Lung (tissue), 12 donors: Measurements from ENCODE around the gene PAPSS1. TPM values are rescaled to one million over a fixed set of nuclear protein-coding genes. Genes with fewer than 3 reads are reported as not detected.

Experiments
- ATAC-seq: fragments of 200-7000 bp; cut with Tn5 transposase; one replicate; pipeline ENCODE4 v1.9.1; 2020; ENCODE audit warnings: moderate number of reproducible peaks; ENCODE audit not compliant: insufficient read depth, low FRiP score
- DNase-seq, 3 donors: peaks; one replicate each; pipeline ENCODE4 v3.0.0-alpha.2; 2013 to 2017
- H3K27ac ChIP-seq, 2 donors: one replicate each; pipeline ENCODE4 v1.5.1; 2013; ENCODE audit warnings: mild to moderate bottlenecking in 2 of 2, moderate library complexity in 2 of 2, control low read depth in 1 of 2, inconsistent platforms in 1 of 2, low read depth in 1 of 2, low read length in 1 of 2
- H3K27me3 ChIP-seq, 3 donors: one replicate each; pipeline ENCODE4 v1.5.1; 2013; ENCODE audit warnings: low read length in 2 of 3; ENCODE audit not compliant: control insufficient read depth in 3 of 3, insufficient read depth in 3 of 3
- H3K36me3 ChIP-seq, 4 donors: one replicate each; pipeline ENCODE4 v1.5.1; 2013; ENCODE audit warnings: low read length in 4 of 4, mild to moderate bottlenecking in 1 of 4, moderate library complexity in 1 of 4; ENCODE audit not compliant: control insufficient read depth in 4 of 4, insufficient read depth in 4 of 4
- H3K4me1 ChIP-seq, 5 donors: one replicate each; pipeline ENCODE4 v1.5.1; 2013; ENCODE audit warnings: low read length in 5 of 5, mild to moderate bottlenecking in 2 of 5, moderate library complexity in 1 of 5; ENCODE audit not compliant: control insufficient read depth in 5 of 5, insufficient read depth in 5 of 5
- H3K4me3 ChIP-seq: one replicate; pipeline ENCODE4 v1.5.1; 2013; ENCODE audit warnings: mild to moderate bottlenecking, control low read depth, moderate library complexity
- H3K9ac ChIP-seq, 2 donors: one replicate each; pipeline ENCODE4 v1.5.1; 2013; ENCODE audit warnings: low read length in 2 of 2, control low read depth in 1 of 2; ENCODE audit not compliant: insufficient read depth in 1 of 2
- H3K9me3 ChIP-seq, 4 donors: one replicate each; pipeline ENCODE4 v1.5.1; 2013; ENCODE audit warnings: low read length in 3 of 4, mild to moderate bottlenecking in 1 of 4, moderate library complexity in 1 of 4; ENCODE audit not compliant: control insufficient read depth in 4 of 4, insufficient read depth in 3 of 4
- CTCF ChIP-seq: IDR thresholded peaks from 2 replicates; pipeline ENCODE4 v1.5.1; 2012; ENCODE audit warnings: mild to moderate bottlenecking; ENCODE audit errors: control extremely low read depth, extremely low read depth
- WGBS, 2 donors: extraction: QIAGEN DNeasy Blood & Tissue Kit; methylation state at CpG; one replicate each; pipeline ENCODE4 v1.1.7; 2013; 5-methylcytosine and 5-hydroxymethylcytosine counted together
- polyA plus RNA-seq, 2 donors: library from polyadenylated mRNA; stranded (reverse); fragments of 200-250 nt; gene quantifications; one replicate each; pipeline ENCODE4 v1.2.1, GENCODE V29; 2013
- total RNA-seq, 2 donors: library from RNA; depleted of rRNA in 1 of 2; stranded (reverse); fragments of >200 nt in 1 of 2; gene quantifications; one replicate each; pipeline ENCODE4 v1.2.1, GENCODE V29; 2014 to 2021
- donor health status: control.
- donor health status: control.
- donor health status: Bipolar disorder and iron deficiency.
- donor health status: healthy.
- donor health status: DM: yes; HTN: yes; CAD: no.

The PAPSS1 gene
- total and polyA plus RNA-seq, 4 donors, result 39.5 to 71.7 (median 55.3) TPM

DNA sequence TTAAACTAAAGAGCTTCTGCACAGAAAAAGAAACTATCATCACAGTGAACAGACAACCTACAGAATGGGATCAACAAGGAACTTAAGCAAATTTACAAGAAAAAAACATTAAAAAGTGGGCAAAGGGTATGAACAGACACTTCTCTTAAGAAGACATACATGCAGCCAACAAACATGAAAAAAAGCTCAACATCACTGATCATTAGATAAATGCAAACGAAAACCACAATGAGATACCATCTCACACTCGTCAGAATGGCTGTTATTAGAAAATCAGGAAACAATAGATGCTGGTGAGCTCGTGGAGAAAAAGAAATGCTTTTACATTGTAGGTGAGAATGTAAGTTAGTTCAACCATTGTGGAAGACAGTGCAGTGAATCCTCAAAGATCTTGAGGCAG, 27.8 kb downstream of the PAPSS1 start:
- ATAC-seq (no peak), DNase-seq (no peak)
- peaks cover 0 to 1% (median 0%) of the 10 kb centered on the region in 4 donors for H3K9me3 ChIP-seq
- H3K27me3 ChIP-seq, result no peaks in the 10 kb centered on the region
- H3K27ac ChIP-seq, result no peak overlapping the region
- peaks cover 0 to 22% (median 10%) of the 10 kb centered on the region in 4 donors for H3K36me3 ChIP-seq
- no peak overlapping the region for H3K4me3 ChIP-seq
- 35 to 57% methylated on average over 3 of the region's 3 CpGs for WGBS, 2 donors
- TF ChIP-seq CTCF, result no peak
- H3K4me1 ChIP-seq, result peaks cover 0 to 5% (median 0%) of the 10 kb centered on the region in 5 donors
- H3K9ac ChIP-seq, result no peak overlapping the region

GRCh38 chr4:107691378-107691777, 28.7 kb downstream of the PAPSS1 start:
- peaks cover 0 to 4% (median 0%) of the 10 kb centered on the region in 5 donors for H3K4me1 ChIP-seq
- DNase-seq (no peak), ATAC-seq (no peak)
- no peak overlapping the region for H3K4me3 ChIP-seq
- no peaks in the 10 kb centered on the region for H3K9me3 ChIP-seq
- TF ChIP-seq CTCF, result no peak
- H3K9ac ChIP-seq, result no peak overlapping the region
- peaks cover 0 to 18% (median 6%) of the 10 kb centered on the region in 4 donors for H3K36me3 ChIP-seq
- no peaks in the 10 kb centered on the region for H3K27me3 ChIP-seq
- H3K27ac ChIP-seq, result no peak overlapping the region
- WGBS, 2 donors, result 76 to 99% methylated on average over 4 of the region's 4 CpGs

- H3K27ac ChIP-seq, result no peak overlapping the region
- TF ChIP-seq CTCF, result no peak
- peak; percentile 39 for ATAC-seq
- peaks cover 2 to 19% (median 9%) of the 10 kb centered on the region in 4 donors for H3K36me3 ChIP-seq
- H3K27me3 ChIP-seq, result no peaks in the 10 kb centered on the region
- H3K9me3 ChIP-seq, result no peaks in the 10 kb centered on the region
- no peak overlapping the region for H3K9ac ChIP-seq
- no peak for DNase-seq
- peaks cover 0 to 4% (median 0%) of the 10 kb centered on the region in 5 donors for H3K4me1 ChIP-seq
- WGBS, 2 donors, result 83 to 92% methylated on average over 2 of the region's 2 CpGs
- no peak overlapping the region for H3K4me3 ChIP-seq
These were observed 30.0 kb downstream of the PAPSS1 start for GRCh38 chr4:107689912-107690587.
